K562 (cell line): ENCODE measurements around the gene HNF1B. TPM values are rescaled to one million over a fixed set of nuclear protein-coding genes. Genes with fewer than 3 reads are reported as not detected.

Experiments
- ATAC-seq: fragments of 200-7000 bp; cut with Tn5 transposase; 3 replicates; pipeline ENCODE4 v1.9.1; 2020; ENCODE audit warnings: moderate library complexity
- BruUV-seq: library from RNA; stranded (reverse); fragments of 400-500 nt; replicated peaks from 2 replicates; lab custom pipeline; 2021; lab: Mats Ljungman, UMichigan
- CTCF ChIA-PET: fragments of 300-600 bp; formaldehyde crosslinking; extraction: SDS; loops from one replicate; lab custom pipeline; 2021; ENCODE audit warnings: low intra/inter-chr PET ratio; lab: Yijun Ruan, JAX
- POLR2A ChIA-PET: fragments of 300-600, 350-650 bp; sonication (Branson Sonifier 250); formaldehyde crosslinking; extraction: SDS; loops from one replicate; lab custom pipeline; 2021; ENCODE audit warnings: antibody characterized with exemption, inconsistent platforms; lab: Yijun Ruan, JAX
- DNase-seq, 4 experiments: peaks; one replicate each; pipeline versions ENCODE4 v3.0.0 to v3.0.0-alpha.2; 2011 to 2018; ENCODE audit warnings: low spot score in 3 of 4, mixed read lengths in 3 of 4; ENCODE audit errors: extremely low read depth in 1 of 4
- FAIRE-seq: peaks from 2 replicates; lab custom pipeline; 2011; peaks lifted over from hg19 to GRCh38; lab: Jason Lieb, UNC
- H2AFZ ChIP-seq: 2 replicates; pipeline ENCODE4 v1.6.0; 2011; ENCODE audit warnings: low read depth, low read length, control low read depth, inconsistent platforms
- H3K27ac ChIP-seq: fragments of 200-600 bp; 3 replicates; pipeline ENCODE4 v1.8.0; 2011; ENCODE audit warnings: low read depth, mild to moderate bottlenecking, control low read depth, inconsistent platforms, low read length, moderate library complexity, mixed read lengths; ENCODE audit errors: extremely low read depth
- H3K27me3 ChIP-seq, 2 experiments: fragments of 300-600 bp in 1 of 2; 2 replicates in 1 of 2; 3 replicates in 1 of 2; pipeline versions ENCODE4 v1.6.0 to v1.8.0; 2011; ENCODE audit warnings: inconsistent platforms in 2 of 2, low read length in 2 of 2, mild to moderate bottlenecking in 1 of 2, mixed read lengths in 1 of 2, moderate library complexity in 1 of 2; ENCODE audit not compliant: control insufficient read depth in 2 of 2, insufficient read depth in 2 of 2
- H3K36me3 ChIP-seq: fragments of 300-600 bp; 3 replicates; pipeline ENCODE4 v1.8.0; 2011; ENCODE audit warnings: mild to moderate bottlenecking, low read length, inconsistent platforms; ENCODE audit not compliant: control insufficient read depth, insufficient read depth
- H3K4me1 ChIP-seq, 2 experiments: fragments of 200-600 bp in 1 of 2; replicated peaks in 1 of 2; 2 replicates in 1 of 2; 3 replicates in 1 of 2; pipeline versions ENCODE4 v1.5.1 to v1.8.0; 2011; ENCODE audit warnings: inconsistent platforms in 2 of 2, low read length in 2 of 2, mild to moderate bottlenecking in 1 of 2, mixed read lengths in 1 of 2, moderate library complexity in 1 of 2; ENCODE audit not compliant: control insufficient read depth in 2 of 2, insufficient read depth in 2 of 2
- H3K4me2 ChIP-seq: 2 replicates; pipeline ENCODE4 v1.6.1; 2011; ENCODE audit warnings: low read length, control low read depth, inconsistent platforms, mixed read lengths; ENCODE audit not compliant: insufficient read depth
- H3K4me3 ChIP-seq: fragments of 200-600 bp; sonication (generic), shearing (Covaris generic); 2 replicates; pipeline ENCODE4 v1.5.1; 2016; ENCODE audit warnings: control low read depth, inconsistent platforms
- H3K79me2 ChIP-seq: fragments of 200-600 bp; 3 replicates; pipeline ENCODE4 v1.8.0; 2011; ENCODE audit warnings: low read length, inconsistent platforms; ENCODE audit not compliant: control insufficient read depth, insufficient read depth
- H3K9ac ChIP-seq, 2 experiments: 2 replicates each; pipeline versions ENCODE4 v1.6.0 to v1.6.1; 2011; ENCODE audit warnings: low read depth in 2 of 2, low read length in 2 of 2, control low read depth in 1 of 2, inconsistent platforms in 1 of 2, mild to moderate bottlenecking in 1 of 2, mixed read lengths in 1 of 2; ENCODE audit not compliant: insufficient read depth in 1 of 2
- H3K9me1 ChIP-seq: one replicate; pipeline ENCODE4 v1.6.0; 2011; ENCODE audit warnings: inconsistent platforms, mild to moderate bottlenecking, low read length, moderate library complexity; ENCODE audit not compliant: control insufficient read depth, insufficient read depth
- H3K9me3 ChIP-seq: replicated peaks from 2 replicates; pipeline ENCODE4 v1.5.1; 2011; ENCODE audit warnings: low read depth, low read length, inconsistent platforms; ENCODE audit not compliant: control insufficient read depth, insufficient read depth
- H4K20me1 ChIP-seq: replicated peaks from 2 replicates; pipeline ENCODE4 v1.6.1; 2011; ENCODE audit warnings: low read length, inconsistent platforms, mixed read lengths; ENCODE audit not compliant: control insufficient read depth, insufficient read depth
- ATF7 ChIP-seq: fragments of 450-650 bp; IDR thresholded peaks from 2 replicates; pipeline ENCODE4 v1.7.1; 2014; ENCODE audit warnings: mild to moderate bottlenecking, moderate library complexity
- RAD21 ChIP-seq, 2 experiments: fragments of 250-450 bp in 1 of 2; fragments of 450-650 bp in 1 of 2; sonication (Bioruptor Pico) in 1 of 2; formaldehyde crosslinking in 1 of 2; IDR thresholded peaks in 1 of 2; conservative IDR thresholded peaks in 1 of 2; 2 replicates each; pipeline versions ENCODE4 v1.4.0 to v1.8.0; 2020 to 2022; ENCODE audit warnings: mild to moderate bottlenecking in 2 of 2, moderate library complexity in 1 of 2
- SMC3 ChIP-seq: conservative IDR thresholded peaks from 2 replicates; pipeline ENCODE4 v1.6.1; 2011; ENCODE audit warnings: low read depth, low read length, improper control_type of control experiment; ENCODE audit not compliant: insufficient read depth
- SPI1 ChIP-seq: IDR thresholded peaks from 2 replicates; pipeline ENCODE4 v1.6.1; 2011; ENCODE audit warnings: low read depth, low read length, control low read depth, borderline replicate concordance
- TCF7L2 ChIP-seq: fragments of 150-350 bp; IDR thresholded peaks from 2 replicates; pipeline ENCODE4 v1.6.1; 2016; ENCODE audit warnings: low read depth, mild to moderate bottlenecking, low read length, moderate library complexity
- TFAM ChIP-seq: fragments of 250-450 bp; sonication (Bioruptor Pico); conservative IDR thresholded peaks from 2 replicates; pipeline ENCODE4 v1.5.0; 2021; ENCODE audit warnings: mild to moderate bottlenecking, moderate library complexity
- WGBS: fragments of 100-300 bp; shearing (Covaris generic); methylation state at CpG from one replicate; pipeline ENCODE4 v1.1.6; 2016; ENCODE audit warnings: low coverage, mixed read lengths; ENCODE audit not compliant: insufficient coverage; ENCODE audit errors: missing lambda C conversion rate; 5-methylcytosine and 5-hydroxymethylcytosine counted together
- in situ Hi-C: fragments of 300-500 bp; cut with MboI; formaldehyde crosslinking; loops from 4 replicates; pipeline ENCODE4 v1.15.0; 2018; ENCODE audit warnings: inconsistent platforms, mixed read lengths
- intact Hi-C: fragments of 100-400 bp; cut with micrococcal nuclease; formaldehyde crosslinking; loops from 2 replicates; pipeline ENCODE4 v1.14.2; 2022
- polyA plus RNA-seq, 8 experiments: library from polyadenylated mRNA; depleted of rRNA in 4 of 8; stranded (reverse) in 5 of 8; unstranded in 3 of 8; fragments of >200 nt; fragmentation: Nextera tagmentation in 2 of 8; fragmentation: Illumina TruSeq in 1 of 8; extraction: Ambion mirVana in 2 of 8; extraction: Trizol in 1 of 8; gene quantifications; 2 replicates each; pipeline versions ENCODE4 v1.2.1 to v1.2.3, GENCODE V29; 2011 to 2014; ENCODE audit warnings: inconsistent platforms in 1 of 8, missing spikeins in 1 of 8
- total RNA-seq, 7 experiments: library from RNA; depleted of rRNA in 6 of 7; stranded (reverse); fragments of >200 nt in 6 of 7; fragmentation: Illumina TruSeq in 2 of 7; extraction: Trizol in 2 of 7; gene quantifications; 2 replicates each; pipeline versions ENCODE4 v1.2.1 to v1.2.3, GENCODE V29; 2011 to 2021; ENCODE audit warnings: low replicate concordance in 1 of 7
- TF ChIP-seq, protein P1 (sequence below), 3 experiments: IDR thresholded peaks in 2 of 3; conservative IDR thresholded peaks in 1 of 3; 2 replicates each; pipeline ENCODE4 v1.5.1; 2011 to 2012; ENCODE audit warnings: low read length in 3 of 3, mild to moderate bottlenecking in 3 of 3, control low read depth in 2 of 3, improper control_type of control experiment in 1 of 3, inconsistent platforms in 1 of 3, low read depth in 1 of 3, mixed read lengths in 1 of 3, moderate library complexity in 1 of 3; ENCODE audit not compliant: insufficient read depth in 2 of 3
- TF ChIP-seq, protein P2 (sequence below), 2 experiments: fragments of 450-650 bp; formaldehyde crosslinking in 1 of 2; IDR thresholded peaks; 2 replicates each; pipeline versions ENCODE4 v1.4.0 to v1.6.1; 2014 to 2020; ENCODE audit warnings: mild to moderate bottlenecking in 2 of 2, borderline replicate concordance in 1 of 2, low read depth in 1 of 2

HNF1B gene
- total and polyA plus RNA-seq, 9 of the 15 experiments (the other 6 are each of a cell fraction or from before 2014, with no cell fraction given), result not detected

DNA sequence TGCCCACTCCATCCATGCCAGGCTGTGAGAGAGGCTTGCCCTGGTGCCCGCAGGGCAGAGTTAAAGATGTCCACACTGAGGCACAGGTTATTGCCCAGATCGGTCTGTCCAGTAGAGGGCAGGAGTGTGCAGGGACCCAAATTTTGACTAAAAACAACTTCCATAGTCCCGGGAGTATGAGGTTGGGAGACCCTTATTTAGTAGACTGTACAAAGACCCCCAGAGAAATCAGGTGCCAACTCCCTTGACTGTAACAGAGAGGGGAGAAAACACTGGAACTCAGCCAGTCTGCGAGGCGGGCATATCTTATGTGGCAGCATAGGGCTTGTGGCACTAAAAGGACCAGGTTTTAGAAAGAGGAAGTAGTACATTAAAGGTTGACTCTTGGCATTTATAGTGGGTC, 43.4 kb downstream of the HNF1B start:
- ATAC-seq (peak; percentile 79), DNase-seq (peak; percentile 41 to 59 (median 56)), FAIRE-seq (no peak)
- Histone ChIP-seq H4K20me1 (no peaks in the 10 kb centered on the region), H3K4me2 (peak overlapping the region; percentile 49), H3K4me3 (no peak overlapping the region), H3K36me3 (no peaks in the 10 kb centered on the region), H3K4me1 (no peaks in the 10 kb centered on the region), H2AFZ (0 out of 2 replicates have a peak overlapping the region, but pooled peaks have one; percentile 46), H3K9me3 (no peaks in the 10 kb centered on the region), H3K27ac (no peak overlapping the region), H3K9me1 (no peaks in the 10 kb centered on the region), H3K27me3 (peaks cover 2 to 43% of the 10 kb centered on the region in 2 experiments), H3K79me2 (no peaks in the 10 kb centered on the region), H3K9ac (no peak overlapping the region)
- WGBS, result 1% methylated on average over 5 of the region's 5 CpGs
- intact Hi-C loops, result loop anchor here (5.0 kb wide), 2 partner anchors 91 to 116 kb away; no protein-coding TSS in a partner anchor
- in situ Hi-C loops, result no loop called here
- ChIA-PET CTCF (interaction anchor here (1.0 kb wide), 1 partner anchor 89 kb away, joined by 4 read pairs; no protein-coding TSS in a partner anchor), POLR2A (no interaction called here)
- BruUV-seq, result no TSS peak
- TF ChIP-seq SMC3, result 0 out of 2 replicates have a peak, but pooled peaks have one; percentile 30
- TF ChIP-seq RAD21 (CRISPR knock-in tag; conservative IDR thresholded peaks at IDR 0.05 in 1 of 2, IDR thresholded peaks at IDR 0.05 in 1 of 2), result peak; percentile 38 to 65
- TF ChIP-seq TCF7L2, result no peak
- TF ChIP-seq TFAM (CRISPR knock-in tag), result no peak
- TF ChIP-seq, protein P1, sequence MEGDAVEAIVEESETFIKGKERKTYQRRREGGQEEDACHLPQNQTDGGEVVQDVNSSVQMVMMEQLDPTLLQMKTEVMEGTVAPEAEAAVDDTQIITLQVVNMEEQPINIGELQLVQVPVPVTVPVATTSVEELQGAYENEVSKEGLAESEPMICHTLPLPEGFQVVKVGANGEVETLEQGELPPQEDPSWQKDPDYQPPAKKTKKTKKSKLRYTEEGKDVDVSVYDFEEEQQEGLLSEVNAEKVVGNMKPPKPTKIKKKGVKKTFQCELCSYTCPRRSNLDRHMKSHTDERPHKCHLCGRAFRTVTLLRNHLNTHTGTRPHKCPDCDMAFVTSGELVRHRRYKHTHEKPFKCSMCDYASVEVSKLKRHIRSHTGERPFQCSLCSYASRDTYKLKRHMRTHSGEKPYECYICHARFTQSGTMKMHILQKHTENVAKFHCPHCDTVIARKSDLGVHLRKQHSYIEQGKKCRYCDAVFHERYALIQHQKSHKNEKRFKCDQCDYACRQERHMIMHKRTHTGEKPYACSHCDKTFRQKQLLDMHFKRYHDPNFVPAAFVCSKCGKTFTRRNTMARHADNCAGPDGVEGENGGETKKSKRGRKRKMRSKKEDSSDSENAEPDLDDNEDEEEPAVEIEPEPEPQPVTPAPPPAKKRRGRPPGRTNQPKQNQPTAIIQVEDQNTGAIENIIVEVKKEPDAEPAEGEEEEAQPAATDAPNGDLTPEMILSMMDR (IDR thresholded peaks at IDR 0.05 in 2 of 3, conservative IDR thresholded peaks at IDR 0.05 in 1 of 3; ENCODE audit: insufficient read depth in 2 of 3, low read depth in 1 of 3, low read length in 3 of 3), result peak; percentile 64 to 82 (median 79)
- TF ChIP-seq, protein P2, sequence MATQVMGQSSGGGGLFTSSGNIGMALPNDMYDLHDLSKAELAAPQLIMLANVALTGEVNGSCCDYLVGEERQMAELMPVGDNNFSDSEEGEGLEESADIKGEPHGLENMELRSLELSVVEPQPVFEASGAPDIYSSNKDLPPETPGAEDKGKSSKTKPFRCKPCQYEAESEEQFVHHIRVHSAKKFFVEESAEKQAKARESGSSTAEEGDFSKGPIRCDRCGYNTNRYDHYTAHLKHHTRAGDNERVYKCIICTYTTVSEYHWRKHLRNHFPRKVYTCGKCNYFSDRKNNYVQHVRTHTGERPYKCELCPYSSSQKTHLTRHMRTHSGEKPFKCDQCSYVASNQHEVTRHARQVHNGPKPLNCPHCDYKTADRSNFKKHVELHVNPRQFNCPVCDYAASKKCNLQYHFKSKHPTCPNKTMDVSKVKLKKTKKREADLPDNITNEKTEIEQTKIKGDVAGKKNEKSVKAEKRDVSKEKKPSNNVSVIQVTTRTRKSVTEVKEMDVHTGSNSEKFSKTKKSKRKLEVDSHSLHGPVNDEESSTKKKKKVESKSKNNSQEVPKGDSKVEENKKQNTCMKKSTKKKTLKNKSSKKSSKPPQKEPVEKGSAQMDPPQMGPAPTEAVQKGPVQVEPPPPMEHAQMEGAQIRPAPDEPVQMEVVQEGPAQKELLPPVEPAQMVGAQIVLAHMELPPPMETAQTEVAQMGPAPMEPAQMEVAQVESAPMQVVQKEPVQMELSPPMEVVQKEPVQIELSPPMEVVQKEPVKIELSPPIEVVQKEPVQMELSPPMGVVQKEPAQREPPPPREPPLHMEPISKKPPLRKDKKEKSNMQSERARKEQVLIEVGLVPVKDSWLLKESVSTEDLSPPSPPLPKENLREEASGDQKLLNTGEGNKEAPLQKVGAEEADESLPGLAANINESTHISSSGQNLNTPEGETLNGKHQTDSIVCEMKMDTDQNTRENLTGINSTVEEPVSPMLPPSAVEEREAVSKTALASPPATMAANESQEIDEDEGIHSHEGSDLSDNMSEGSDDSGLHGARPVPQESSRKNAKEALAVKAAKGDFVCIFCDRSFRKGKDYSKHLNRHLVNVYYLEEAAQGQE (IDR thresholded peaks at IDR 0.05; ENCODE audit: borderline replicate concordance), result peak; percentile 56; the same call in 1 of the 2 replicates
- TF ChIP-seq, protein P2 (CRISPR knock-in tag; IDR thresholded peaks at IDR 0.05; ENCODE audit: low read depth), result no peak
- TF ChIP-seq SPI1, result peak; percentile 19; the same call in 1 of the 2 replicates
- 0 out of 2 replicates have a peak, but pooled peaks have one; percentile 14 for TF ChIP-seq ATF7
